ENCODE results near the gene TAF1B. TPM values are rescaled to one million over a fixed set of nuclear protein-coding genes. Genes with fewer than 3 reads are reported as not detected.

Gene TAF1B
- total and polyA plus RNA-seq, 2 experiments from 2014 or later: 8.0 to 19.4 TPM

DNA sequence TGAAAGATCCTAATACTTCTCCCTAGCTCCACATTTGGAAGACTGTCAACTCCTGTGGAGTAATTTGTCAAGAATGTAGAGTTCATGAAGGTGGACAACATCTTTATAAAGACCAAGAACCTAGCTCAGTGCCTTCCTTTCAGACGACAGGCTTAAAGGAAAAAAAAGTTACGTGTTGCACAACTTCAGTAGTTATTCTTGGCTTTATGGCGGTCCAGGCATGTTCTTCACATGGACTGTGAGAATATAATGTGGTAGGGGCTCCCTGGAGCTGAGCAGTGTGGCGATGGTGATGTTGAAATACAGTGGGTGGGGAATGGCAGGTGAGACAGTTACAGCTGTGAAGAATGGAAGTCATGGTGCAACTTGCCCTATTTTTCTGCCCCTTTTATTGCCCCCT is 3.9 kb downstream of the TAF1B start:
- Histone ChIP-seq H3K27me3 (no peaks in the 10 kb centered on the region), H3K27ac (no peak overlapping the region), H3K4me2 (no peak overlapping the region), H3K36me3 (replicated peaks; ENCODE audit: insufficient read depth, low read depth) (no peaks in the 10 kb centered on the region), H3K4me3 (no peak overlapping the region), H2AFZ (no peak overlapping the region), H3K9me3 (ENCODE audit: low read depth) (no peaks in the 10 kb centered on the region), H3K9me2 (replicated peaks; ENCODE audit: insufficient read depth) (no peaks in the 10 kb centered on the region), H3K4me1 (ENCODE audit: insufficient read depth) (peaks cover 13% of the 10 kb centered on the region), H4K20me1 (ENCODE audit: insufficient read depth, poor library complexity, severe bottlenecking) (no peaks in the 10 kb centered on the region), H3K79me2 (peaks cover 41% of the 10 kb centered on the region)
- no peak for TF ChIP-seq EZH2phosphoT487 (IDR thresholded peaks at IDR 0.05; ENCODE audit: low read depth, severe bottlenecking, unreplicated experiment)
- TF ChIP-seq EZH2 (IDR thresholded peaks at IDR 0.05; ENCODE audit: borderline replicate concordance): no peak
- no peak for TF ChIP-seq CTCF (IDR thresholded peaks at IDR 0.05; ENCODE audit: poor library complexity)
- no peak for DNase-seq (ENCODE audit: low spot score)
- 89% methylated on average over 4 of the region's 4 CpGs for WGBS (ENCODE audit: low lambda C conversion rate, missing lambda C conversion rate)

DNA sequence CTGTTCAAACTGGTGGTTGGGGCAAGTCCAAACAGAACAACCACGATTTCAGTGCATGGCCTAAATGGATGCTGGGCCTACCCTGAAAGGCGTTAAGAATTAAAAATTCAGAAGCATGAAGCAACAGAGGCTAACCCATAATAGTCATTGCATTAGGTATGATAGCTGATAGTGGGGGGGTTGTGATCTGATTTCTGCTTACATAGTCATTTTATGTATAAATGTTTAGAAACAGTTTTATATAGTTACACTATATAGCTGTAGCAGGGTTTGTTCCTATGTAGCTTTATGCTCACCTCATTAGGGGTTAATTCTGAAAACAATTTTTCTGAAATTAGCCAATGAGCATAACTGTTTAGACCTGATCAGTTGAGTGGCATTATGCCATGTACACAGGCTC is 9.6 kb downstream of the TAF1B start:
- H4K20me1 ChIP-seq (ENCODE audit: insufficient read depth, poor library complexity, severe bottlenecking): no peaks in the 10 kb centered on the region
- TF ChIP-seq EZH2 (IDR thresholded peaks at IDR 0.05; ENCODE audit: borderline replicate concordance) (no peak), CTCF (IDR thresholded peaks at IDR 0.05; ENCODE audit: poor library complexity) (no peak), EZH2phosphoT487 (IDR thresholded peaks at IDR 0.05; ENCODE audit: low read depth, severe bottlenecking, unreplicated experiment) (no peak)
- H3K4me1 ChIP-seq (ENCODE audit: insufficient read depth): no peaks in the 10 kb centered on the region
- no peaks in the 10 kb centered on the region for H3K27me3 ChIP-seq
- no peaks in the 10 kb centered on the region for H3K9me3 ChIP-seq (ENCODE audit: low read depth)
- no peaks in the 10 kb centered on the region for H3K9me2 ChIP-seq (replicated peaks; ENCODE audit: insufficient read depth)
- no peak overlapping the region for H3K27ac ChIP-seq
- no peak for DNase-seq (ENCODE audit: low spot score)
- no peaks in the 10 kb centered on the region for H3K36me3 ChIP-seq (replicated peaks; ENCODE audit: insufficient read depth, low read depth)
- no peak overlapping the region for H2AFZ ChIP-seq
- no peak overlapping the region for H3K4me3 ChIP-seq
- no peak overlapping the region for H3K4me2 ChIP-seq
- peaks cover 8% of the 10 kb centered on the region for H3K79me2 ChIP-seq
- 97% methylated on average over 2 of the region's 2 CpGs for WGBS (ENCODE audit: low lambda C conversion rate, missing lambda C conversion rate)

DNA sequence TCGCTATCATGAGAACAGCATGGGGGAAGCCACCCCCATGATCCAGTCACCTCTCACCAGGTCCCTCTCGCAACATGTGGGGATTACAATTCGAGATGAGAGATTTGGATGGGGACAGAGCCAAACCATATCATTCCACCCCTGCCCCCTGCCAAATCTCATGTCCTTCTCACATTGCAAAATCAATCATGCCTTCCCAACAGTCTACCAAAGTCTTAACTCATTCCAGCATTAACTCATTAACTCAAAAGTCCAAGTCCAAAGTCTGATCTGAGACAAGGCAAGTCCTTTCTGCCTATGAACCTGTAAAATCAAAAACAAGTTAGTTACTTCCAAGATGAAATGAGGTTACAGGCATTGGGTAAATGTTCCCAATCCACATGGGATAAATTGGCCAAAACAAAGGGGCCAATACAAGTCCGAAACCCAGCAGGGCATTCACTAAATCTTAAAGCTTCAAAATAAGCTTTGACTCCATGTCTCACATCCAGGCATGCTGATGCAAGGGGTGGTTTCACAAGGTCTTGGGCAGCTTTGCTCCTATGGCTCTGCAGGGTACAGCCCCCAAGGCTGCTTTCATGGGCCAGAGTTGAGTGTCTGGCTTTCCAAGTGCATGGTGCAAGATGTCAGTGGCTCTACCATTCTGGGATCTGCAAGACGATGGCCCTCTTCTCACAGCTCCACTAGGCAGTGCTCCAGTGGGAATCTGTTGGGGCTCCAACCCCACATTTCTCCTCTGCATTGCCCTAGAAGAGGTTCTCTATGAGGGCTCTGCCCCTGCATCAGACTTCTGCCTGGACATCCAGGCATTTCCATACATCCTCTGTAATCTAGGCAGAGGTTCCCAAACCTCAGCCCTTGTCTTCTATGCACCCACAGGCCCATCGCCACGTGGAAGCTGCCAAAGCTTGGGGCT is 14.8 kb downstream of the TAF1B start:
- Histone ChIP-seq H3K9me3 (ENCODE audit: low read depth) (no peaks in the 10 kb centered on the region), H3K27me3 (no peaks in the 10 kb centered on the region)

More for the DNA sequence above, 14.8 kb downstream of the TAF1B start:
- TF ChIP-seq EZH2 (IDR thresholded peaks at IDR 0.05; ENCODE audit: borderline replicate concordance) (no peak), CTCF (IDR thresholded peaks at IDR 0.05; ENCODE audit: poor library complexity) (no peak), EZH2phosphoT487 (IDR thresholded peaks at IDR 0.05; ENCODE audit: low read depth, severe bottlenecking, unreplicated experiment) (no peak)
- Histone ChIP-seq H3K4me2 (no peak overlapping the region), H4K20me1 (ENCODE audit: insufficient read depth, poor library complexity, severe bottlenecking) (no peaks in the 10 kb centered on the region), H2AFZ (no peak overlapping the region), H3K27ac (no peak overlapping the region), H3K4me3 (no peak overlapping the region), H3K4me1 (ENCODE audit: insufficient read depth) (no peaks in the 10 kb centered on the region), H3K36me3 (replicated peaks; ENCODE audit: insufficient read depth, low read depth) (no peaks in the 10 kb centered on the region), H3K79me2 (no peaks in the 10 kb centered on the region), H3K9me2 (replicated peaks; ENCODE audit: insufficient read depth) (no peaks in the 10 kb centered on the region)
- DNase-seq (ENCODE audit: low spot score): no peak
- WGBS (ENCODE audit: low lambda C conversion rate, missing lambda C conversion rate): over 99% methylated on average over 7 of the region's 7 CpGs
